ENCODE data around the gene SLC41A1. TPM values are rescaled to one million over a fixed set of nuclear protein-coding genes. Genes with fewer than 3 reads are reported as not detected.

The SLC41A1 gene
- total and polyA plus RNA-seq, 4 experiments from 2014 or later: 9.1 to 26.3 (median 20.2) TPM

- intact Hi-C loops (cut with micrococcal nuclease): no loop called here
- ChIA-PET CTCF (ENCODE audit: partially characterized antibody) (interaction anchor here (1.5 to 2.7 kb wide), 2 partner anchors 73 to 194 kb away, joined by 9 to 10 read pairs; no protein-coding TSS in a partner anchor), POLR2A (ENCODE audit: partially characterized antibody) (interaction anchor here (1.2 kb wide), 1 partner anchor 9 kb away, joined by 5 read pairs; the partner anchor contains the start of gene RAB29)
- Histone ChIP-seq H3K9me3 (ENCODE audit: control insufficient read depth in 1 of 2, low read length in 2 of 2) (no peaks in the 10 kb centered on the region), H3K4me3 (ENCODE audit: low read length in 2 of 2) (no peak overlapping the region), H3K27me3 (ENCODE audit: insufficient read depth, low read length) (no peaks in the 10 kb centered on the region), H3K4me1 (ENCODE audit: insufficient read depth, low read length) (peaks cover 8% of the 10 kb centered on the region), H3K27ac (ENCODE audit: low read depth, low read length) (no peak overlapping the region), H3K36me3 (ENCODE audit: insufficient read depth, low read length) (no peaks in the 10 kb centered on the region)
- H3K4me3 Mint-ChIP-seq: no peak overlapping the region
- DNase-seq: no peak
- H3K36me3 Mint-ChIP-seq: no peaks in the 10 kb centered on the region
- no peaks in the 10 kb centered on the region for H3K27me3 Mint-ChIP-seq
- H3K4me1 Mint-ChIP-seq: peaks cover 7 to 12% (median 10%) of the 10 kb centered on the region in 4 donors
- no peaks in the 10 kb centered on the region for H3K9me3 Mint-ChIP-seq
- H3K27ac Mint-ChIP-seq: peak overlapping the region in 1 of 7 donors; percentile 22
Measured at GRCh38 chr1:205783904-205784303, 29.1 kb downstream of the SLC41A1 start.

GRCh38 chr1:205783433-205783795, 29.6 kb downstream of the SLC41A1 start:
- intact Hi-C loops (cut with micrococcal nuclease): no loop called here
- H3K9me3 ChIP-seq (ENCODE audit: control insufficient read depth in 1 of 2, low read length in 2 of 2): no peaks in the 10 kb centered on the region
- peaks cover 7 to 12% (median 10%) of the 10 kb centered on the region in 4 donors for H3K4me1 Mint-ChIP-seq
- peaks cover 8% of the 10 kb centered on the region for H3K4me1 ChIP-seq (ENCODE audit: insufficient read depth, low read length)
- peak overlapping the region in 1 of 7 donors; percentile 59 for H3K27ac Mint-ChIP-seq
- H3K36me3 ChIP-seq (ENCODE audit: insufficient read depth, low read length): no peaks in the 10 kb centered on the region
- no peak overlapping the region for H3K27ac ChIP-seq (ENCODE audit: low read depth, low read length)
- POLR2A ChIA-PET (ENCODE audit: partially characterized antibody): interaction anchor here (0.8 to 0.9 kb wide), 2 partner anchors 8 to 34 kb away, joined by 3 to 4 read pairs; partner anchors contain the start of genes NUCKS1 and RAB29
- no peak overlapping the region for H3K4me3 Mint-ChIP-seq
- DNase-seq: no peak
- H3K36me3 Mint-ChIP-seq: no peaks in the 10 kb centered on the region
- no peaks in the 10 kb centered on the region for H3K27me3 Mint-ChIP-seq
- H3K4me3 ChIP-seq (ENCODE audit: low read length in 2 of 2): no peak overlapping the region
- no peaks in the 10 kb centered on the region for H3K9me3 Mint-ChIP-seq
- no peaks in the 10 kb centered on the region for H3K27me3 ChIP-seq (ENCODE audit: insufficient read depth, low read length)
- CTCF ChIA-PET (ENCODE audit: partially characterized antibody): interaction anchor here (0.9 to 2.4 kb wide), 7 partner anchors 11 to 195 kb away, joined by 3 to 33 read pairs (median 5); no protein-coding TSS in a partner anchor

- H3K9me3 Mint-ChIP-seq: no peaks in the 10 kb centered on the region
- intact Hi-C loops (cut with micrococcal nuclease): loop anchor here (1.0 kb wide), 1 partner anchor 124 kb away; no protein-coding TSS in a partner anchor
- peak overlapping the region in 4 of 7 donors; percentile 5 to 76 (median 42) for H3K27ac Mint-ChIP-seq
- no peaks in the 10 kb centered on the region for H3K27me3 Mint-ChIP-seq
- H3K4me1 Mint-ChIP-seq: peaks cover 7 to 12% (median 10%) of the 10 kb centered on the region in 4 donors
- Histone ChIP-seq H3K9me3 (ENCODE audit: control insufficient read depth in 1 of 2, low read length in 2 of 2) (no peaks in the 10 kb centered on the region), H3K4me1 (ENCODE audit: insufficient read depth, low read length) (peaks cover 8% of the 10 kb centered on the region), H3K36me3 (ENCODE audit: insufficient read depth, low read length) (no peaks in the 10 kb centered on the region), H3K4me3 (ENCODE audit: low read length in 2 of 2) (no peak overlapping the region), H3K27ac (ENCODE audit: low read depth, low read length) (no peak overlapping the region), H3K27me3 (ENCODE audit: insufficient read depth, low read length) (no peaks in the 10 kb centered on the region)
- H3K4me3 Mint-ChIP-seq: peak overlapping the region in 2 of 8 donors; percentile 6 to 11
- DNase-seq: peak in 2 of 5 donors; percentile 31 to 38
- POLR2A ChIA-PET (ENCODE audit: partially characterized antibody): interaction anchor here (0.8 to 1.5 kb wide), 6 partner anchors 8 to 191 kb away, joined by 3 to 4 read pairs (median 4); partner anchors contain the start of genes ELK4, NUCKS1 and RAB29
- H3K36me3 Mint-ChIP-seq: no peaks in the 10 kb centered on the region
- CTCF ChIA-PET (ENCODE audit: partially characterized antibody): interaction anchor here (0.6 to 2.4 kb wide), 13 partner anchors 8 to 195 kb away, joined by 3 to 33 read pairs (median 4); no protein-coding TSS in a partner anchor
Measured at GRCh38 chr1:205782627-205783432, 30.2 kb downstream of the SLC41A1 start.

GRCh38 chr1:205780335-205780734, 32.7 kb downstream of the SLC41A1 start:
- Mint-ChIP-seq H3K27me3 (no peaks in the 10 kb centered on the region), H3K4me3 (no peak overlapping the region), H3K4me1 (peaks cover 16 to 30% (median 22%) of the 10 kb centered on the region in 4 donors), H3K36me3 (peaks cover 0 to under 1% of the 10 kb centered on the region in 2 donors), H3K9me3 (no peaks in the 10 kb centered on the region), H3K27ac (no peak overlapping the region)
- no peaks in the 10 kb centered on the region for H3K9me3 ChIP-seq (ENCODE audit: control insufficient read depth in 1 of 2, low read length in 2 of 2)
- H3K27ac ChIP-seq (ENCODE audit: low read depth, low read length): no peak overlapping the region
- POLR2A ChIA-PET (ENCODE audit: partially characterized antibody): no interaction called here
- H3K27me3 ChIP-seq (ENCODE audit: insufficient read depth, low read length): no peaks in the 10 kb centered on the region
- intact Hi-C loops (cut with micrococcal nuclease): no loop called here
- peaks cover 20% of the 10 kb centered on the region for H3K4me1 ChIP-seq (ENCODE audit: insufficient read depth, low read length)
- DNase-seq: no peak
- CTCF ChIA-PET (ENCODE audit: partially characterized antibody): no interaction called here
- no peak overlapping the region for H3K4me3 ChIP-seq (ENCODE audit: low read length in 2 of 2)
- H3K36me3 ChIP-seq (ENCODE audit: insufficient read depth, low read length): no peaks in the 10 kb centered on the region

GRCh38 chr1:205777994-205778393, 35.0 kb downstream of the SLC41A1 start:
- no peaks in the 10 kb centered on the region for H3K36me3 ChIP-seq (ENCODE audit: insufficient read depth, low read length)
- no peaks in the 10 kb centered on the region for H3K9me3 ChIP-seq (ENCODE audit: control insufficient read depth in 1 of 2, low read length in 2 of 2)
- CTCF ChIA-PET (ENCODE audit: partially characterized antibody): interaction anchor here (0.5 to 7.7 kb wide), 5 partner anchors 13 to 199 kb away, joined by 3 to 60 read pairs (median 4); no protein-coding TSS in a partner anchor
- no peak overlapping the region for H3K4me3 ChIP-seq (ENCODE audit: low read length in 2 of 2)
- H3K27me3 Mint-ChIP-seq: no peaks in the 10 kb centered on the region
- intact Hi-C loops (cut with micrococcal nuclease): no loop called here
- H3K4me1 Mint-ChIP-seq: peaks cover 25 to 49% (median 33%) of the 10 kb centered on the region in 4 donors
- no peak overlapping the region for H3K4me3 Mint-ChIP-seq
- H3K36me3 Mint-ChIP-seq: peaks cover 0 to 19% of the 10 kb centered on the region in 2 donors
- peak overlapping the region in 4 of 7 donors; percentile 0 to 78 (median 12) for H3K27ac Mint-ChIP-seq
- POLR2A ChIA-PET (ENCODE audit: partially characterized antibody): interaction anchor here (6.4 kb wide), 1 partner anchor 28 kb away, joined by 129 read pairs; the partner anchor contains the start of gene NUCKS1
- no peak for DNase-seq
- H3K27ac ChIP-seq (ENCODE audit: low read depth, low read length): no peak overlapping the region
- no peaks in the 10 kb centered on the region for H3K27me3 ChIP-seq (ENCODE audit: insufficient read depth, low read length)
- H3K9me3 Mint-ChIP-seq: no peaks in the 10 kb centered on the region
- peaks cover 30% of the 10 kb centered on the region for H3K4me1 ChIP-seq (ENCODE audit: insufficient read depth, low read length)

GRCh38 chr1:205775717-205776056, 37.3 kb downstream of the SLC41A1 start:
- DNase-seq: no peak
- peak overlapping the region; percentile 91 to 100 (median 92) for H3K4me3 Mint-ChIP-seq
- Histone ChIP-seq H3K4me3 (ENCODE audit: low read length in 2 of 2) (peak overlapping the region; percentile 59 to 77), H3K36me3 (ENCODE audit: insufficient read depth, low read length) (peaks cover 1% of the 10 kb centered on the region), H3K9me3 (ENCODE audit: control insufficient read depth in 1 of 2, low read length in 2 of 2) (no peaks in the 10 kb centered on the region), H3K27ac (ENCODE audit: low read depth, low read length) (peak overlapping the region; percentile 87), H3K27me3 (ENCODE audit: insufficient read depth, low read length) (no peaks in the 10 kb centered on the region), H3K4me1 (ENCODE audit: insufficient read depth, low read length) (peaks cover 43% of the 10 kb centered on the region)
- H3K4me1 Mint-ChIP-seq: peaks cover 34 to 64% (median 46%) of the 10 kb centered on the region in 4 donors
- intact Hi-C loops (cut with micrococcal nuclease): loop anchor here (1.0 to 2.0 kb wide), 5 partner anchors 25 to 653 kb away; partner anchors contain the start of genes NUCKS1 and SLC41A1
- ChIA-PET POLR2A (ENCODE audit: partially characterized antibody) (interaction anchor here (0.5 to 6.4 kb wide), 14 partner anchors 10 to 144 kb away, joined by 3 to 129 read pairs (median 11); partner anchors contain the start of genes ELK4, NUCKS1, PM20D1 and SLC41A1), CTCF (ENCODE audit: partially characterized antibody) (interaction anchor here (1.5 to 7.7 kb wide), 7 partner anchors 14 to 202 kb away, joined by 4 to 60 read pairs (median 6); no protein-coding TSS in a partner anchor)
- H3K36me3 Mint-ChIP-seq: peaks cover 0 to 38% of the 10 kb centered on the region in 2 donors
- H3K27ac Mint-ChIP-seq: peak overlapping the region; percentile 92 to 98 (median 97)
- H3K27me3 Mint-ChIP-seq: no peaks in the 10 kb centered on the region
- no peaks in the 10 kb centered on the region for H3K9me3 Mint-ChIP-seq
